ENCODE data around the gene UPK3A. TPM values are rescaled to one million over a fixed set of nuclear protein-coding genes. Genes with fewer than 3 reads are reported as not detected.
"Not testable (repeated sequence)": the region's sequence is repeated elsewhere in the genome, so short reads cannot be mapped to it uniquely, and the experiment has no call there.

The UPK3A gene
- total and polyA plus RNA-seq, 2 experiments from 2014 or later: 0.21 TPM; not detected in 1

GRCh38 chr22:45273452-45274075 lies 11.2 kb upstream of the UPK3A start:
- Histone ChIP-seq H3K9me3 (ENCODE audit: low read depth) (no peaks in the 10 kb centered on the region), H3K27me3 (no peaks in the 10 kb centered on the region), H3K27ac (no peak overlapping the region), H3K4me1 (ENCODE audit: low read depth) (peaks cover 13% of the 10 kb centered on the region), H3K36me3 (no peaks in the 10 kb centered on the region), H3K4me3 (no peak overlapping the region)
- DNase-seq (ENCODE audit: low read depth in 1 of 2, low spot score in 1 of 2): no peak
- TF ChIP-seq CTCF (IDR thresholded peaks at IDR 0.05; ENCODE audit: low read depth, low read length): no peak

- Histone ChIP-seq H3K9me3 (ENCODE audit: low read depth) (no peaks in the 10 kb centered on the region), H3K36me3 (no peaks in the 10 kb centered on the region), H3K4me3 (no peak overlapping the region), H3K27me3 (no peaks in the 10 kb centered on the region), H3K4me1 (ENCODE audit: low read depth) (peaks cover 10% of the 10 kb centered on the region), H3K27ac (no peak overlapping the region)
- no peak for TF ChIP-seq CTCF (IDR thresholded peaks at IDR 0.05; ENCODE audit: low read depth, low read length)
- no peak for DNase-seq (ENCODE audit: low read depth in 1 of 2, low spot score in 1 of 2)
Measured at GRCh38 chr22:45276507-45277105, 8.1 kb upstream of the UPK3A start.

GRCh38 chr22:45277720-45278119 lies 7.0 kb upstream of the UPK3A start:
- not testable (repeated sequence) for H3K4me3 ChIP-seq; DNase-seq (ENCODE audit: low read depth in 1 of 2, low spot score in 1 of 2); H3K27me3 ChIP-seq; H3K27ac ChIP-seq; H3K9me3 ChIP-seq (ENCODE audit: low read depth); H3K4me1 ChIP-seq (ENCODE audit: low read depth); H3K36me3 ChIP-seq

GRCh38 chr22:45278125-45278524 lies 6.6 kb upstream of the UPK3A start:
- H3K36me3 ChIP-seq: no peaks in the 10 kb centered on the region
- no peaks in the 10 kb centered on the region for H3K4me1 ChIP-seq (ENCODE audit: low read depth)
- H3K9me3 ChIP-seq (ENCODE audit: low read depth): no peaks in the 10 kb centered on the region
- H3K4me3 ChIP-seq: no peak overlapping the region
- TF ChIP-seq CTCF (IDR thresholded peaks at IDR 0.05; ENCODE audit: low read depth, low read length): no peak
- no peak overlapping the region for H3K27ac ChIP-seq
- DNase-seq (ENCODE audit: low read depth in 1 of 2, low spot score in 1 of 2): no peak
- H3K27me3 ChIP-seq: peaks cover 11% of the 10 kb centered on the region

GRCh38 chr22:45280587-45280980 lies 4.2 kb upstream of the UPK3A start:
- Histone ChIP-seq H3K27me3 (peaks cover 19% of the 10 kb centered on the region), H3K4me1 (ENCODE audit: low read depth) (no peaks in the 10 kb centered on the region), H3K27ac (no peak overlapping the region), H3K36me3 (no peaks in the 10 kb centered on the region), H3K4me3 (no peak overlapping the region), H3K9me3 (ENCODE audit: low read depth) (no peaks in the 10 kb centered on the region)
- no peak for DNase-seq (ENCODE audit: low read depth in 1 of 2, low spot score in 1 of 2)
- no peak for TF ChIP-seq CTCF (IDR thresholded peaks at IDR 0.05; ENCODE audit: low read depth, low read length)

GRCh38 chr22:45281010-45281409 lies 3.7 kb upstream of the UPK3A start:
- Histone ChIP-seq H3K27ac (no peak overlapping the region), H3K4me3 (no peak overlapping the region), H3K27me3 (peaks cover 19% of the 10 kb centered on the region), H3K36me3 (no peaks in the 10 kb centered on the region), H3K4me1 (ENCODE audit: low read depth) (no peaks in the 10 kb centered on the region), H3K9me3 (ENCODE audit: low read depth) (no peaks in the 10 kb centered on the region)
- TF ChIP-seq CTCF (IDR thresholded peaks at IDR 0.05; ENCODE audit: low read depth, low read length): no peak
- DNase-seq (ENCODE audit: low read depth in 1 of 2, low spot score in 1 of 2): no peak

All from cardiac muscle cell (in vitro differentiated cells and primary cell).